Stromal cell of bone marrow (primary cell): ENCODE data around the gene ELL.
A peak's percentile ranks its signal among the peaks of the same experiment; 100 is the strongest.
"Not testable (repeated sequence)": the region's sequence is repeated elsewhere in the genome, so short reads cannot be mapped to it uniquely, and the experiment has no call there.

Experiments
- DNase-seq: peaks from one replicate; pipeline ENCODE4 v3.0.0-alpha.2; 2012; ENCODE audit warnings: low read depth

ELL gene

GRCh38 chr19:18421371-18421959, 100.4 kb downstream of the ELL start:
- DNase-seq, result no peak

- DNase-seq, result no peak
Observed at GRCh38 chr19:18420930-18421329, 100.9 kb downstream of the ELL start.

DNA sequence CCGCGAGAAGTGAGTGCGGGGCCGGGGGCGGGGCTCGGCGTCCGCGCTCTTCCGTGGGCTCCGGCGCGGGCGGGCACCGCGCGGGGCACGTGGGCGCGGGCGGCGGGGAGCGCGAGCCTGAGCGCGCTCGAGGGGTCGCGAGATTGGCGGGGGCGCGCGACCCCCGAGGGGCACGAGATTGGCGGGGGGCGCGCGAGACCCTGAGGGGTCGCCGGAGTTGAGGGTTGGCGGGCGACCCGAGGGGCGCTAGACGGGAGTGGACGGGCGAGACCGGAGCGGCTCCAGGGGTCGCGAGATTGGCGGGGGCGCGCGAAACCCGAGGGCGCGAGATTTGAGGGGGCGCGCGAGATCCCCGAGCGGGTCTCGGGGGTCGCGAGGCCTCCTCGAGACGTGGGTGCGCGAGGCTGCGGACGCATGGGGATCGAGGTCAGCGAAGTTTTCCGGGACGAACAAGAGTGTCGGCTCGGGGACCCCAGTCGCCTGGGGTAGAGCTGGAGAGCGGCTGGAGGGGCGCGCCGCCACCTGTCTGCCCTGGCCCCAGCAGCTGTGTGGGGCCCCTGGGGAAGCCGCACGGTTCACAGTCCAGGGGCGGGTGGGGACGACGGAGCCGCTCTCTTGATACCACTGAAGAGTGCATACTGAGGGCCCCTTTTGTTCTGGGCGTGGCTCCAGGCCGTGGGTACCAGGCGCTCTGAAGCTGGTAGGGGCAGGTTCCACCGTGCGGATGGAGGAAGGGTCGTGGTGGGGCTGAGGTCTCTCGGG, 102.0 kb downstream of the ELL start:
- no peak for DNase-seq

DNA sequence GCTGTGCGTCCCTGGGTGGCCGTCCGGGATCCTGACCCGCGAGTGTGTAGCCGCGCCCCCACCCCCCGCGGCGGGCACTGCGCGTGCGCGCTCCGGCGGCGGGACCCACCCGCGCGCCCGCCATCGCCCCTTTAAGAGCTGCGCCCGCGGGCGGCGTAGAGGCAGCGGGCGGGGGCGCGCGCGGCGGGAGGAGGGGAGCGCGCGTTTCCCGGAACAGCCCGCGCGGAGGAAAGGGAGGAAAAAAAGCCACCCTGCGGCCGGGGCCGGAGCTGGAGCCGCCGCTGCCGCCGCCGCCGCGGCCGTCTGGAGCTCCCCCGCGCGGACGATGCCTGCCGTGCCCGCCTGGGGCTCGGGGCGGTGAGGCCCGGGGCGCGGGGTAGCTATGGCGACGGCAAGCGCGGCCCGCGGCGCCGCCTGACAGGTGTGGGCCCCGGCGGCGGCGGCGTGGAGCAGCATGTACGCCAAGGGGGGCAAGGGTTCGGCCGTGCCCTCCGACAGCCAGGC, 102.6 kb downstream of the ELL start, which contains the start of gene SSBP4:
Gene SSBP4, plus strand, starts transcription at position 204 of the 504 bp plus-strand sequence. Its CDS starts 251 bp downstream, at position 455.
- peak; percentile 64 for DNase-seq

GRCh38 chr19:18418483-18419194, 103.2 kb downstream of the ELL start:
- DNase-seq, result no peak

GRCh38 chr19:18418029-18418482, 103.8 kb downstream of the ELL start:
- DNase-seq, result no peak

DNA sequence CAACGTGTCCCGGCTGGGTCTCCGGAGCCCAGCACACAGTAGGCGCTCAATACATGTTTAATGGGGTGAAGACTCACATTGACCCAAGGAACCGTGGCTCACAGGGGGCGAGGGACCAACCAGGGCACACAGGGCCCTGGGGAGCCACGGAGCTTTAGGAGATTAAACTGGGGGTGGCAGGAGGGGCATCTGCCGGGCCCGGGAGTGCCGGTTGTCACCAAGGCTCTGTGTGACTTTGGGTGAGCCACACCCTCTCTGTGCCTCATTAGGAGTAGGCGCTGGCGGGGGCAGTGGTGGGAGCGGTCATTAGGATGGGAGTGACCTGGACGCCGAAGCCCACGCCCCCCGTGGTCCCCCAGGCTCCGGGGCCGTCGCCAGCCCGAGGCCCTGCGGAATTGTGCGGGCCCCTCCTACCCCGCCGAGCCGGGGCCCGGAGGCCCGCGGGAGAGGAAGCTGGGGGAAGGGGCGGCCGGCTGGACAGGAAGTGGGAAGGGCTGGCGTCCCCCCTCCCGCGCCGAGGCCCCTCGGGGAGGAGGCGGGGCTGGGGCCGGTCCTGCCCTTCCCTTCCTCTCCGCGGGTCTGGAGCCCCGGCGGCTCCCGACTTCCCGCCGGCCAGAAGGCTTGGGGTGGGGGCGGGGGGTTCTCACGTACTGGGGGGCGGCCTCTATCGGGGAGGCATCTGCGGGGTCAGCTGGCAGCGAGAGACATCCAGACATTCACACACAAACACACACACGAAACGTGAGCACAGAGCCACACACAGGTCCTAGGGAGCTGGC, 104.4 kb downstream of the ELL start:
- peak; percentile 54 for DNase-seq

DNA sequence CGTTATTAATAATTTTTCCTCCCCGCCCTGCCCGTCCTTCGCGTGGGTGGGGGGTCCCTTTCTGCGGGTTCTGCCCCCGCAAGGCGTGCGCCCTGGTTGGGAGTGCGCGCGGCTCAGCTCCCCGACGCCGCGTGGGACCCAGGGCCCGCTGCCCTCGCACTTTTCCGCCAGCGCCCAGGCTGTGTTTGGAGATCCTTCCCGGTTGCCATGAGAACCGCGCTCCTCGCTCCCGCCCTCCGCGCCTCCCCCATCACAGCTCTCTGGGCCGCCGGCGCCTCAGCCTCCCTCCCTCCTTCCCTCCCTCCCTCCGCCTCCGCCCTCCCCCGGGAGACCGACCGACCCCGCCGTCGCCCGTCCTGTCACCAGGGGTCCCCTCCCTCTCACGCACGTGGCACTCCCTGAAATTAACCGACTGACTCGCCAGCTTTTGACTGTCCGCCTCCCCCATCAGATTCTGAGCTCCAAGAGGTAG, 105.1 kb downstream of the ELL start:
- DNase-seq, result peak; percentile 83

DNA sequence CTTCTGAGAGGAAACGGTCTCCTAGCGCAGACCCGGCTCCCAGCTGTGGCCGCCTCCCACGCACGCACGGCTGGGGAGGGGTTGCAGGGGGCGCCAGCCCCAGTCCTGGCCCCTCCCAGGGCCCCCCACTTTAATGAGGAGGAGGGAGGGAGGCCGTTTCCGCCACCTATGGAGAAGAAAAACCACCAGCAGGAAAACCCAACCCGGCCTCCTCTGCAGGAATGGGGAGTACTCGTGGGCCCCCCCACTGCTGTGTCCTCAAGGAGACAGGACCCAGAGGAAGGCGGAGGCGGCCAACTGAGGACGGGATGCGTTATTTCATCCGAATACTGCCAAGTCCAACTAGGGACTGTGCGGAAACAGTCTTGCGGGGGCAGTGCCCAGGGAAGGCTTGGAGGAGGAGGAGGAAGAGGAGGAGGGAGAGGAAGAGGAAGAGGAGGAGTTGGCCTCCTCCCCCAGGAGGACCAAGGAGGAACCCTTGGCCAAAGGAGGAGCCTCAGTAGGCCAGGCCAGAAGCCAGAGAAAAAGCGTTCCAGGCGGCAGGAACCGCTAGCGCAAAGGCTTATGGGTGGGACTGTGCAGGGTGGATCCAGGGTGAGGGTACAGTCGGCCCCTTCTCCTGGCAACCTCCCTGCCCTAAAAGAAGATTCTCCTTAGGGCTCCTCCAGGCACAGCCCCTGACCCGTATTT, 106.5 kb downstream of the ELL start:
- peak; percentile 65 for DNase-seq

DNA sequence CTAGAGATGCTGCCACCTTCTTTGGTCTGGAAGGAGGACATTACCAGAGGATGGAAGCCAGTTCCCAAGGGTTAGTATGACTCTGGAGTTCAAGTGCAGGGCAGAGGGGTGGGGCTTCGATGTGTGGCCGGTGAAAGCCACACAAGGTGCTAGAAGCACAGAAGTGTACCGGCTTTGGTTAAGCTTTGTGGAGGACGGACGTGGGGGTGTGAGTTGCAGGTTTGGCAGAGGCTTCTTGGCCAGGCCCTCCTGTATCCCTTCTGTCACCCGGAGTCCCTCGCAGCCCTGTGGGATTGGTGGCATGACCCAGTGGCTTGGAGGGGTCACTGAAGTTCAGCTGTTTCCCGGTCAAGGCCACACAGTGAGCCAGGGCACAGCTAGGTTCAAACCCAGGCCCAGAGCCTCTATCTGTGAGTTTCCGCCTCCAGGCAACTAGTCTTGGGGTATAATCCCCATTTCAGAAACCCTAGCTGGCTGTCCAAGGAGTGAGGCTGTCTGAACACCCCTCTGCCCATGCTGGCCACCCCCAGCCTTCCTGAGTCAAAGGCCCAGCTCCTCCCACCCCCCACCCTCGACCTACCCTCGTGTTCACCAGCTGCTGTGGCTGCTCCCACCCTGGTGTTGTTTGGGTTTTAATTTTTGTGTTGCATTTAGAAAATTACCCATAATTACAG, 107.2 kb downstream of the ELL start:
- DNase-seq, result no peak

DNA sequence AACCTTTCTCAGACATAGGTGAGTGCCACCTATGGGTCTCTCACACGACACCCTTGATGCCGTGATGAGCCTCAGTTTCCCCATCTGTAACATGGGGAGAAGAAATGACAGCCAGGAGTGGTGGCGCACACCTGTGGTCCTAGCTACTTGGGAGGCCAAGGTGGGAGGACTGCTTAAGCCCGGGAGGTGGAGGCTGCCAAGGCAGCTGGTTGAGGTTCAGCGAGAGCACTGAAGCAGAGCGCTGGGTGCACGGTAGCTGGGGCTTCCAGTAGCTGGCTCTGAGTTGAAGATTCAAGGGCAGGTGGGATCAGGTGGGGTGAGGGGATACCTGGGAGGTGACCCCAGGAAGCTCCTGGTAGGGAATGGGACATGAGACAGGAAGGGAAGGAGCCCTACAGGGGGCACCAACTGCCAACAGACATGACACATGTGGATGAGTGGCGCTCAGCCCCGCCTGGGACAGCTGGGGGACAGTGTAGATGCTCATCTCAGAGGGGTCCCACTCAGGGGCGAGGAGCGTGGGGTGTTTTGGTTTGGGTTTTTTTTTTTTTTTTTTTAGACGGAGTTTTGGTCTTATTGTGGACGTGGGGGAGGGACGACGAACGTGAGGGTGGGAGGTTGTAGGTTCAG, 109.1 kb downstream of the ELL start:
- DNase-seq, result no peak

- DNase-seq, result no peak
Observed at GRCh38 chr19:18408053-18408476, 113.8 kb downstream of the ELL start.

- no peak for DNase-seq
Observed at GRCh38 chr19:18406749-18407148, 115.1 kb downstream of the ELL start.

GRCh38 chr19:18405754-18406153, 116.1 kb downstream of the ELL start:
- DNase-seq, result not testable (repeated sequence)

DNA sequence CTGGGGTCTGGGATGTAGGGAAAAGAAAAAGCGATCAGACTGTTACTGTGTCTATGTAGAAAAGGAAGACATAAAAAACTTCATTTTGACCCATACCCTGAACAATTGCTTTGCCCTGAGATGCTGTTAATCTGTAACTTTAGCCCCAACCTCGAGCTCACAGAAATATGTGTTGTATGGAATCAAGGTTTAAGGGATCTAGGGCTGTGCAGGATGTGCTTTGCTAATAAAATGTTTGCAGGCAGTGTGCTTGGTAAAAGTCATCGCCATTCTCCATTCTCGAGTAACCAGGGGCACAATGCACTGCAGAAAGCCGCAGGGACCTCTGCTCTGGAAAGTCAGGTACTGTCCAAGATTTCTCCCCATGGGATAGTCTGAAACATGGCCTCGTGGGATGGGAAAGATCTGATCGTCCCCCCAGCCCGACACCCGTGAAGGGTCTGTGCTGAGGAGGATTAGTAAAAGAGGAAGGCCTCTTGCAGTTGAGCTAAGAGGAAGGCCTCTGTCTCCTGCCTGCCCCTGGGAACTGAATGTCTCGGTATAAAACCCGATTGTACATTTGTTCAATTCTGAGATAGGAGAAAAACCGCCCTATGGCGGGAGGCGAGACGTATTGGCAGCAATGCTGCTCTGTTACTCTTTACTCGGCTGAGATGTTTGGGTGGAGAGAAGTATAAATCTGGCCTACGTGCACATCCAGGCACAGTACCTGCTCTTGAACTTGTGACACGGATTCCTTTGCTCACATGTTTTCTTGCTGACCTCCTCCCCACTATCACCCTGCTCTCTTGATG, 119.2 kb downstream of the ELL start:
- not testable (repeated sequence) for DNase-seq

DNA sequence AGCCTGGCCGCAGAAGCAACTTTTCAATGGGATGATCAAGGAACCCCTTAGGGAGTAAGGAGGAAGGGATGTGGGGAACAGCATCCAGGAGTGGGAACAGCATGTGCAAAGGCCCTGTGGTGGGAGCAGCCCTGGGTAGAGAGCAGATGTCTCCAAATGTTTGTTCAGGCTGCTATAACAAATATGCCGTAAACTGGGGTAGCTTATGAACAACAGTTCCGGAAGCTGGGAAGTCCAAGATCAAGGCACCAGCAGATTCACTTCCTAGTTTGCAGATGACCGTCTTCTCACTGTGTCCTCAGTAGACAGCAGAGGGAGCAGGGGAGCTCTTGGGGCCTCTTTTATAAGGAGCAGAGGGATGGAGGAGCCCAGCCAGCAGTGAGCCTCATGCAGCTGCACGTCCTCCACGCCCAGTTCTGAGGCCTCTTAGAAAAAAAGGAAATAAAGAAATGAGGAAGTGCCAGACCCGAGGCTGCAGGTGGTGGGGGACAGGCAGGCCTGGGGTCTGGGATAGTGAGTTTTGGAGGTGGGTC, 120.2 kb downstream of the ELL start:
- DNase-seq, result no peak

GRCh38 chr19:18399008-18399407, 122.9 kb downstream of the ELL start:
- DNase-seq, result no peak

DNA sequence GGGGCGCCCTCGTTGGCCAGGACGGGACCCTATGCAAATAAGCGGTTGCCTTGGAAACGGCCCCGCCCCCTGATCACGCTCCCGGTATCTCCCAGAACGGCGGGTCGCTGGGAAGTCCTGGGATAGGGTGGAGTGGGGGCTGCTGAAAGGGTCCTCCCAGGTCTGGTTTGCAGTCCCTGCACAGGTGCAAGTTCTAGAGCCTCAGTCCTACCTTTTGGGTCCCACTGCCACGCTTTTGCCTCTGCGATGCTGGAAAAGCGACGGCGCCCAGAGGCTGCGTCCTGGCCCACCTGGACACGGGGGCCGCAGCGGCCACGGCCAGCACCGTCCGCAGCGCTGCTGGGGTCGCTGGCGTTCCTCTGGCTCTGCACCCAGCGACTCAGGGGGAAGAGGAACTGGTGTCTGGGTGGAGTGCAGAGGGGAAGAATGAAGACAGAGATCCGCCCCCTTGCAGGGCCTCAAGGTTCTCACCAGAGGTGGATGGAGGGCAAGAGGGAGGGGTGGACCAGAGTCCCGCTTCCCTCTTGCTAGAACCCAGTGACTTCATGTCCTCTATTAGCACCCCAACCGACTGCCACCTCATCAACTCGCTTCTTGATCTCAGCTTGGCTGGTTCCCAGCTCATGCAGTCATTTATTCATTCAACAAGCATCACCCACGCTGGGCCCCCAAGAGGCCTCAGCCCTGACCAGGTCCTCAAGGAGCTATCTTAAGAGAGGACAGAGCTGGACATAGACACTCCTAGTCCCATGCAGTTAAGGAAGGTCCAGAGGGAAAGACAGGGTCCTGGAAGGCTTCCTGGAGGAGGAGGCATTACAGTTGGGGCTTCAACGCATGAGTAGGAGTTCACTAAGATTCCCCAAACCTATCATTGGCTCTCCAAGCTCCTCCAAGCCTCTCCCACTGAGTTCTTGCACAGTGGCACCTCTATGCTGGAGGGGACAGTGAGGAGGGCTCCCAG, 124.3 kb downstream of the ELL start, which contains the start of gene LRRC25:
Gene LRRC25, minus strand, starts transcription at position 381 of the 961 bp plus-strand sequence. CDS start 659 bp downstream, outside the sequence.
- DNase-seq, result no peak
